Measurements from ENCODE around the gene IP6K1.

DNA sequence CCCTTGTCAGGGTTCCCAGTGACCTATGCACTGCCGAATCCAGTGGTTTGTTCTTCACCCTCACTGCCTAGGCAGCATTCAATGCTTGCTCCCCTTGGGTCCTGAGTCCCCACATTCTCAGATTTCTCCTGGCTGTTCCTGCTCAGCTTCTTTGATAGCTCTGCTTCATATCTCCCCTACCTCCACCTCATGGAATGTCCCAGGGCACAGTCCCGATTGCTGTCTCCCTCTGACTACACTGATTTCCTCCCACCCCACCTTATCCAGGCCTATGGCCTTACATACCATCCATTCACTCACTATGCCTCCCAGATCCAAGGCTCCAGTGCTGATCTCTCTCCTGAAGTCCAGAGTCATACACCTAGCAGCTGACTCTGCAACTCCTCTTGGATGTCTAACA lies 14.8 kb upstream of the IP6K1 start:
- TF ChIP-seq CTCF (IDR thresholded peaks at IDR 0.05) (no peak), POLR2A (IDR thresholded peaks at IDR 0.05) (no peak)

Measured in breast epithelium (tissue), 3 donors.